HFFc6 (cell line): Measurements from ENCODE around the gene ATF7IP2. TPM values are rescaled to one million over a fixed set of nuclear protein-coding genes. Genes with fewer than 3 reads are reported as not detected.

Source experiments
- DNase-seq: peaks from one replicate; pipeline ENCODE4 v3.0.0-alpha.2; 2018
- H3K27ac Mint-ChIP-seq: 2 replicates; pipeline ENCODE4 v1.8.0; 2020; ENCODE audit warnings: mild to moderate bottlenecking, mixed read lengths
- H3K27me3 Mint-ChIP-seq: 2 replicates; pipeline ENCODE4 v1.8.0; 2021; ENCODE audit warnings: mild to moderate bottlenecking, moderate library complexity, mixed read lengths; ENCODE audit not compliant: insufficient read depth
- H3K36me3 Mint-ChIP-seq: 2 replicates; pipeline ENCODE4 v1.8.0; 2021; ENCODE audit warnings: low read depth, mixed read lengths
- H3K4me1 Mint-ChIP-seq: 2 replicates; pipeline ENCODE4 v1.8.0; 2020; ENCODE audit warnings: low read depth, mixed read lengths
- H3K4me3 Mint-ChIP-seq: 2 replicates; pipeline ENCODE4 v1.8.0; 2020; ENCODE audit warnings: mild to moderate bottlenecking, moderate library complexity, mixed read lengths
- H3K9me3 Mint-ChIP-seq: 2 replicates; pipeline ENCODE4 v1.8.0; 2020; ENCODE audit warnings: mild to moderate bottlenecking, mixed read lengths
- total RNA-seq, 6 experiments: library from RNA; stranded (reverse); fragmentation: NEBNext Ultra II Directional; extraction: Animal tissue kit (Norgen Biotek cat#: 25700); gene quantifications; 2 replicates in 1 of 6; 3 replicates in 5 of 6; pipeline ENCODE4 v1.2.3, GENCODE V29; 2021
- TF ChIP-seq, protein P1 (sequence below): fragments of 200-600 bp; sonication (generic); IDR thresholded peaks from 2 replicates; pipeline ENCODE4 v1.5.0; 2021; ENCODE audit warnings: antibody characterized with exemption, mild to moderate bottlenecking

Gene ATF7IP2
- total RNA-seq, 6 experiments from 2014 or later, result 0.22 to 1.2 (median 0.62) TPM; not detected in 2

DNA sequence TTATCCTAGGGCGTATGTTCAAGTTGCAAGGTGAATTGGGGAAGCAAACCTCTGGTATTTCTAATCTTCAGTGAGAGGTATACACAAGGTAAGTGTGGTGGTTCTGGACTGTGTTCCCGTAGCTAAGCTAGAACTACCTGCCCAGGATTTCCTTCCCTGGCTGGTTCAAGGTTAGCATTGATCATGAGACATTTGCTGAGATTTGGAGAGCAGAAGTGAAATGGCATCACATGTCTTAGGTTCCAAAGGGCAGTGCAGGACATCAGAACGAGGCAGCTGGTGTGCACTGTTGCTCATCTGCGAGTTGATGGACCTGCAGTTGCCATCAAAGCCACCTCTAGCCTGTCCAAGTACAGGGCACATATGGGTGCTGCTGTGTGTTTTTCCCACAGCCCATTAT is 99.3 kb downstream of the ATF7IP2 start:
- no peaks in the 10 kb centered on the region for H3K4me1 Mint-ChIP-seq
- TF ChIP-seq, protein P1, sequence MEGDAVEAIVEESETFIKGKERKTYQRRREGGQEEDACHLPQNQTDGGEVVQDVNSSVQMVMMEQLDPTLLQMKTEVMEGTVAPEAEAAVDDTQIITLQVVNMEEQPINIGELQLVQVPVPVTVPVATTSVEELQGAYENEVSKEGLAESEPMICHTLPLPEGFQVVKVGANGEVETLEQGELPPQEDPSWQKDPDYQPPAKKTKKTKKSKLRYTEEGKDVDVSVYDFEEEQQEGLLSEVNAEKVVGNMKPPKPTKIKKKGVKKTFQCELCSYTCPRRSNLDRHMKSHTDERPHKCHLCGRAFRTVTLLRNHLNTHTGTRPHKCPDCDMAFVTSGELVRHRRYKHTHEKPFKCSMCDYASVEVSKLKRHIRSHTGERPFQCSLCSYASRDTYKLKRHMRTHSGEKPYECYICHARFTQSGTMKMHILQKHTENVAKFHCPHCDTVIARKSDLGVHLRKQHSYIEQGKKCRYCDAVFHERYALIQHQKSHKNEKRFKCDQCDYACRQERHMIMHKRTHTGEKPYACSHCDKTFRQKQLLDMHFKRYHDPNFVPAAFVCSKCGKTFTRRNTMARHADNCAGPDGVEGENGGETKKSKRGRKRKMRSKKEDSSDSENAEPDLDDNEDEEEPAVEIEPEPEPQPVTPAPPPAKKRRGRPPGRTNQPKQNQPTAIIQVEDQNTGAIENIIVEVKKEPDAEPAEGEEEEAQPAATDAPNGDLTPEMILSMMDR, result no peak
- H3K27ac Mint-ChIP-seq, result no peak overlapping the region
- peaks cover 8% of the 10 kb centered on the region; the same call in 1 of the 2 replicates for H3K36me3 Mint-ChIP-seq
- peaks cover 25% of the 10 kb centered on the region for H3K9me3 Mint-ChIP-seq
- H3K4me3 Mint-ChIP-seq, result no peak overlapping the region
- peaks cover 2% of the 10 kb centered on the region for H3K27me3 Mint-ChIP-seq
- no peak for DNase-seq

GRCh38 chr16:10485698-10486382 is 100.0 kb downstream of the ATF7IP2 start:
- H3K4me1 Mint-ChIP-seq, result no peaks in the 10 kb centered on the region
- TF ChIP-seq, protein P1, result no peak
- no peaks in the 10 kb centered on the region; the same call in none of the 2 replicates for H3K27me3 Mint-ChIP-seq
- peaks cover 8% of the 10 kb centered on the region; the same call in 1 of the 2 replicates for H3K36me3 Mint-ChIP-seq
- no peak overlapping the region for H3K4me3 Mint-ChIP-seq
- DNase-seq, result no peak
- peaks cover 25% of the 10 kb centered on the region for H3K9me3 Mint-ChIP-seq
- H3K27ac Mint-ChIP-seq, result no peak overlapping the region

DNA sequence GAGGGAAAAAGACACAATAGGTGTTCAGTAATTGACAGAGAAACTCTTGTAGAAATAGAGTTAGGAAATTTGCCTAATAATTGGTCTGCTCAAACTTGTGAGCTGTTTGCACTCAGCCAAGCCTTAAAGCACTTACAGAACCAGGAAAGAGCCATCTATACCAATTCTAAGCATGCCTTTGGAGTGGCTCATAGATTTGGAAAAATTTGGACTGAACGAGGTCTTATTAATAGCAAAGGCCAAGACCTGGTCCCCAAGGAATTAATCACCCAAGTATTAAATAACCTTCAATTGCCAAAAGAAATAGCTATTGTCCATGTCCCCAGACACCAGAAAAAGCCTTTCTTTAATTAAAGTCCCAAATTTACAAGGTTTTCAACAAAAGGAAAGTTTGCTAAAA is 104.3 kb downstream of the ATF7IP2 start:
- TF ChIP-seq, protein P1, result no peak
- H3K9me3 Mint-ChIP-seq, result peaks cover 30% of the 10 kb centered on the region
- H3K4me3 Mint-ChIP-seq, result no peak overlapping the region
- no peak overlapping the region for H3K27ac Mint-ChIP-seq
- DNase-seq, result no peak
- H3K4me1 Mint-ChIP-seq, result no peaks in the 10 kb centered on the region
- peaks cover 13% of the 10 kb centered on the region; the same call in 1 of the 2 replicates for H3K36me3 Mint-ChIP-seq
- H3K27me3 Mint-ChIP-seq, result peaks cover 3% of the 10 kb centered on the region

DNA sequence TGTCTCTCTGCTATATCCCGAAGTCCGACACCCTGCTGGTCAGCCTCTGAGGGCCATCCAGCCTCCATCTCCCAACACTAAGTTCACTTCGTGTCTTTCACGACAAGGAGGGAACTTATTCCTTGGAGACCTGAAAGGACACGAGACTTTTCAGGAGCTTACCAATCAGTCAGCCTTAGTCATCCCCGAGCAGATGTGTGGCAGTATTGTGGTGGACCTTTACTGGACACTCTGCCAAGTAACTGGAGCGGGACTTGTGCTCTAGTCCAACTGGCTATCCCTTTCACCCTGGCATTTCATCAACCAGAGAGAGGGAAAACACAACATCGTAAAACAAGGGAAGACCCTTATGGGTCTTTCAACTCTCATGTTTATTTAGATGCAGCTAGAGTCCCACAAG is 107.4 kb downstream of the ATF7IP2 start:
- Mint-ChIP-seq H3K4me3 (no peak overlapping the region), H3K27ac (no peak overlapping the region), H3K27me3 (peaks cover 3% of the 10 kb centered on the region), H3K4me1 (no peaks in the 10 kb centered on the region), H3K9me3 (peaks cover 12% of the 10 kb centered on the region), H3K36me3 (0 out of 2 replicates have a peak, but pooled peaks cover 6% of the 10 kb centered on the region)
- TF ChIP-seq, protein P1, result no peak
- no peak for DNase-seq

GRCh38 chr16:10494343-10495030 is 108.6 kb downstream of the ATF7IP2 start:
- Mint-ChIP-seq H3K4me1 (no peaks in the 10 kb centered on the region), H3K36me3 (0 out of 2 replicates have a peak, but pooled peaks cover 6% of the 10 kb centered on the region), H3K9me3 (peaks cover 12% of the 10 kb centered on the region), H3K27me3 (peaks cover 3% of the 10 kb centered on the region), H3K4me3 (no peak overlapping the region), H3K27ac (no peak overlapping the region)
- no peak for DNase-seq
- TF ChIP-seq, protein P1, result no peak
